DND-41 (cell line): ENCODE data around the gene AHRR.
"Not testable (repeated sequence)": the region's sequence is repeated elsewhere in the genome, so short reads cannot be mapped to it uniquely, and the experiment has no call there.

Source experiments
- ATAC-seq: fragments of 200-7000 bp; cut with Tn5 transposase; 3 replicates; pipeline ENCODE4 v1.9.1; 2021; ENCODE audit warnings: low read depth; ENCODE audit not compliant: insufficient read depth
- DNase-seq: peaks from one replicate; pipeline ENCODE4 v3.0.0-alpha.2; 2020
- H2AFZ ChIP-seq: 2 replicates; pipeline ENCODE4 v1.6.0; 2012; ENCODE audit warnings: low read depth, low read length
- H3K27ac ChIP-seq: 2 replicates; pipeline ENCODE4 v1.5.1; 2012; ENCODE audit warnings: low read length, inconsistent platforms
- H3K27me3 ChIP-seq: fragments of 200-600 bp; sonication (generic); 2 replicates; pipeline ENCODE4 v1.6.0; 2012; ENCODE audit warnings: low read length, mild to moderate bottlenecking, inconsistent platforms; ENCODE audit not compliant: insufficient read depth, poor library complexity
- H3K36me3 ChIP-seq: 2 replicates; pipeline ENCODE4 v1.5.1; 2012; ENCODE audit warnings: low read length, inconsistent platforms; ENCODE audit not compliant: insufficient read depth
- H3K4me1 ChIP-seq: 2 replicates; pipeline ENCODE4 v1.5.1; 2012; ENCODE audit warnings: mild to moderate bottlenecking, low read length; ENCODE audit not compliant: insufficient read depth
- H3K4me2 ChIP-seq: 2 replicates; pipeline ENCODE4 v1.6.0; 2012; ENCODE audit warnings: mild to moderate bottlenecking, moderate library complexity, low read length, inconsistent platforms; ENCODE audit not compliant: insufficient read depth
- H3K4me3 ChIP-seq, 2 experiments: fragments of 200-600 bp in 1 of 2; shearing (Covaris generic) in 1 of 2; 2 replicates each; pipeline ENCODE4 v1.5.1; 2012 to 2016; ENCODE audit warnings: inconsistent platforms in 2 of 2, low read length in 2 of 2, mild to moderate bottlenecking in 2 of 2, low read depth in 1 of 2, moderate library complexity in 1 of 2
- H3K79me2 ChIP-seq: 2 replicates; pipeline ENCODE4 v1.6.0; 2012; ENCODE audit warnings: low read length, inconsistent platforms; ENCODE audit not compliant: insufficient read depth
- H3K9ac ChIP-seq: 2 replicates; pipeline ENCODE4 v1.6.0; 2012; ENCODE audit warnings: low read depth, mild to moderate bottlenecking, inconsistent platforms, low read length, moderate library complexity
- H3K9me3 ChIP-seq: 2 replicates; pipeline ENCODE4 v1.5.1; 2012; ENCODE audit warnings: low read length, moderate library complexity, mild to moderate bottlenecking, inconsistent platforms; ENCODE audit not compliant: insufficient read depth, severe bottlenecking
- H4K20me1 ChIP-seq: 2 replicates; pipeline ENCODE4 v1.6.0; 2012; ENCODE audit warnings: low read length; ENCODE audit not compliant: insufficient read depth
- CTCF ChIP-seq: IDR thresholded peaks from 2 replicates; pipeline ENCODE4 v1.5.1; 2012; ENCODE audit warnings: borderline replicate concordance, low read length, moderate library complexity, mild to moderate bottlenecking; ENCODE audit not compliant: poor library complexity, severe bottlenecking; ENCODE audit errors: extremely low read depth
- EZH2 ChIP-seq: IDR thresholded peaks from 3 replicates; pipeline ENCODE4 v1.6.1; 2012; ENCODE audit warnings: borderline replicate concordance, low read depth, mild to moderate bottlenecking, moderate library complexity, low read length, inconsistent platforms; ENCODE audit not compliant: severe bottlenecking

Gene AHRR

GRCh38 chr5:369151-369868 lies 47.8 kb downstream of the AHRR start:
- no peak for DNase-seq
- Histone ChIP-seq H3K79me2 (no peaks in the 10 kb centered on the region), H4K20me1 (no peaks in the 10 kb centered on the region), H3K9ac (no peak overlapping the region), H3K4me3 (no peak overlapping the region), H3K4me2 (no peak overlapping the region), H3K27ac (no peak overlapping the region), H3K36me3 (no peaks in the 10 kb centered on the region), H3K4me1 (peaks cover 29% of the 10 kb centered on the region), H3K27me3 (no peaks in the 10 kb centered on the region), H3K9me3 (no peaks in the 10 kb centered on the region), H2AFZ (no peak overlapping the region)
- no peak for ATAC-seq
- TF ChIP-seq CTCF (no peak), EZH2 (no peak)

GRCh38 chr5:369869-370236 lies 48.3 kb downstream of the AHRR start:
- H3K9ac ChIP-seq, H3K36me3 ChIP-seq, H3K27ac ChIP-seq, H3K4me3 ChIP-seq, H3K79me2 ChIP-seq, H3K27me3 ChIP-seq, ATAC-seq, H4K20me1 ChIP-seq, H3K4me2 ChIP-seq, DNase-seq, H2AFZ ChIP-seq, H3K9me3 ChIP-seq: not testable (repeated sequence)
- peaks cover 29% of the 10 kb centered on the region for H3K4me1 ChIP-seq

GRCh38 chr5:370311-370958 lies 48.9 kb downstream of the AHRR start:
- no peak for ATAC-seq
- no peaks in the 10 kb centered on the region; the same call in 1 of the 2 replicates for H4K20me1 ChIP-seq
- H3K4me2 ChIP-seq, result no peak overlapping the region
- H3K4me1 ChIP-seq, result peaks cover 29% of the 10 kb centered on the region
- H3K9ac ChIP-seq, result no peak overlapping the region
- no peak for DNase-seq
- no peaks in the 10 kb centered on the region for H3K79me2 ChIP-seq
- H2AFZ ChIP-seq, result no peak overlapping the region
- no peaks in the 10 kb centered on the region for H3K27me3 ChIP-seq
- TF ChIP-seq EZH2 (no peak), CTCF (no peak)
- H3K4me3 ChIP-seq, result no peak overlapping the region
- H3K9me3 ChIP-seq, result no peaks in the 10 kb centered on the region
- H3K36me3 ChIP-seq, result no peaks in the 10 kb centered on the region
- H3K27ac ChIP-seq, result no peak overlapping the region

- ATAC-seq (no peak), DNase-seq (no peak)
- peak overlapping the region; percentile 55 for H3K27ac ChIP-seq
- no peaks in the 10 kb centered on the region for H3K79me2 ChIP-seq
- H4K20me1 ChIP-seq, result no peaks in the 10 kb centered on the region; the same call in 1 of the 2 replicates
- H3K9me3 ChIP-seq, result no peaks in the 10 kb centered on the region
- no peak overlapping the region for H2AFZ ChIP-seq
- no peaks in the 10 kb centered on the region for H3K36me3 ChIP-seq
- peaks cover 29% of the 10 kb centered on the region for H3K4me1 ChIP-seq
- TF ChIP-seq CTCF, result no peak
- no peak for TF ChIP-seq EZH2
- H3K9ac ChIP-seq, result no peak overlapping the region
- H3K4me3 ChIP-seq, result no peak overlapping the region
- H3K27me3 ChIP-seq, result no peaks in the 10 kb centered on the region
- H3K4me2 ChIP-seq, result no peak overlapping the region
Observed at GRCh38 chr5:370959-371810, 49.7 kb downstream of the AHRR start.
